HG02973 (cell line): Measurements from ENCODE around the gene GPLD1.
A peak's percentile ranks its signal among the peaks of the same experiment; 100 is the strongest.
"Not testable (repeated sequence)": the region's sequence is repeated elsewhere in the genome, so short reads cannot be mapped to it uniquely, and the experiment has no call there.

Experiments
- ATAC-seq: cut with Tn5 transposase; IDR thresholded peaks from one replicate; pipeline ENCODE4 v1.9.1; 2021; ENCODE audit warnings: moderate library complexity; ENCODE audit not compliant: unreplicated experiment

GPLD1 gene

GRCh38 chr6:24489470-24489869 lies at the start of gene GPLD1:
GPLD1 (minus strand) TSS chr6:24489578; CDS start chr6:24489511, 67 bp downstream.
- no peak for ATAC-seq

GRCh38 chr6:24537771-24538385 lies 48.5 kb upstream of the GPLD1 start:
- ATAC-seq, result no peak

GRCh38 chr6:24537082-24537699 lies 47.8 kb upstream of the GPLD1 start:
- ATAC-seq, result no peak

GRCh38 chr6:24536466-24536865 lies 47.1 kb upstream of the GPLD1 start:
- no peak for ATAC-seq

GRCh38 chr6:24535210-24535609 lies 45.8 kb upstream of the GPLD1 start:
- ATAC-seq, result no peak

- no peak for ATAC-seq
These were observed 45.0 kb upstream of the GPLD1 start for GRCh38 chr6:24534329-24534728.

- no peak for ATAC-seq
These were observed 40.6 kb upstream of the GPLD1 start for GRCh38 chr6:24529985-24530384.

- no peak for ATAC-seq
These were observed 35.4 kb upstream of the GPLD1 start for GRCh38 chr6:24524805-24525204.

- ATAC-seq, result no peak
These were observed 35.0 kb upstream of the GPLD1 start for GRCh38 chr6:24524329-24524728.

- ATAC-seq, result peak; percentile 41
These were observed 33.1 kb upstream of the GPLD1 start for GRCh38 chr6:24522228-24523176.

GRCh38 chr6:24520929-24521546 lies 31.7 kb upstream of the GPLD1 start:
- ATAC-seq, result peak; percentile 44

- ATAC-seq, result peak; percentile 53
These were observed 28.5 kb upstream of the GPLD1 start for GRCh38 chr6:24517659-24518543.

- ATAC-seq, result no peak
These were observed 24.2 kb upstream of the GPLD1 start for GRCh38 chr6:24513602-24514001.

- ATAC-seq, result not testable (repeated sequence)
These were observed 22.6 kb upstream of the GPLD1 start for GRCh38 chr6:24511976-24512375.

GRCh38 chr6:24506814-24507520 lies 17.6 kb upstream of the GPLD1 start:
- ATAC-seq, result no peak

- no peak for ATAC-seq
These were observed 15.5 kb upstream of the GPLD1 start for GRCh38 chr6:24504649-24505586.

GRCh38 chr6:24504287-24504648 lies 14.9 kb upstream of the GPLD1 start:
- no peak for ATAC-seq

- ATAC-seq, result no peak
These were observed 12.5 kb upstream of the GPLD1 start for GRCh38 chr6:24501914-24502313.

GRCh38 chr6:24501374-24501773 lies 12.0 kb upstream of the GPLD1 start:
- ATAC-seq, result no peak
